ENCODE measurements around the gene UGT1A5.

Gene UGT1A5

DNA sequence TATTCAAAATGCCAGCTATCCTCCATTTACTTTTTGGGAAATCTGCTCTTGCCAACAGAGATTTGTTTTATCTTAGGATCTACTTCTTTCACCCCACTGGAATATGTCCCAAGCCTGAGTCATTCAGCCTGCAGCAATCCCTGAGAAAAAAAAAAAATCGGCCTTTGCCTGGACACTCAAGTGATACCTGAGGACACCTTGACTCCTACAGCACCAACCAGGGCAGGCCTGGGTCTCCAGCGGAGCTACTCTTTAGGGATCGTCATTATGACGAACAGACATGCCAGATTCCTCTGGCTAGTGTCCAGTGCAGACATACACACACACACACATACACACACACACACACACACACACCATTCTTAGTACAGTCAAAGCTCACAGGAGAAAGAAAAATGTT is 22.3 kb upstream of the UGT1A5 start:
- Histone ChIP-seq H3K36me3 (replicated peaks) (no peaks in the 10 kb centered on the region), H3K4me3 (ENCODE audit: low read depth, low read length) (no peak overlapping the region), H3K27ac (no peak overlapping the region), H3K27me3 (replicated peaks) (no peaks in the 10 kb centered on the region)
- no peak for DNase-seq
- TF ChIP-seq, protein P1, sequence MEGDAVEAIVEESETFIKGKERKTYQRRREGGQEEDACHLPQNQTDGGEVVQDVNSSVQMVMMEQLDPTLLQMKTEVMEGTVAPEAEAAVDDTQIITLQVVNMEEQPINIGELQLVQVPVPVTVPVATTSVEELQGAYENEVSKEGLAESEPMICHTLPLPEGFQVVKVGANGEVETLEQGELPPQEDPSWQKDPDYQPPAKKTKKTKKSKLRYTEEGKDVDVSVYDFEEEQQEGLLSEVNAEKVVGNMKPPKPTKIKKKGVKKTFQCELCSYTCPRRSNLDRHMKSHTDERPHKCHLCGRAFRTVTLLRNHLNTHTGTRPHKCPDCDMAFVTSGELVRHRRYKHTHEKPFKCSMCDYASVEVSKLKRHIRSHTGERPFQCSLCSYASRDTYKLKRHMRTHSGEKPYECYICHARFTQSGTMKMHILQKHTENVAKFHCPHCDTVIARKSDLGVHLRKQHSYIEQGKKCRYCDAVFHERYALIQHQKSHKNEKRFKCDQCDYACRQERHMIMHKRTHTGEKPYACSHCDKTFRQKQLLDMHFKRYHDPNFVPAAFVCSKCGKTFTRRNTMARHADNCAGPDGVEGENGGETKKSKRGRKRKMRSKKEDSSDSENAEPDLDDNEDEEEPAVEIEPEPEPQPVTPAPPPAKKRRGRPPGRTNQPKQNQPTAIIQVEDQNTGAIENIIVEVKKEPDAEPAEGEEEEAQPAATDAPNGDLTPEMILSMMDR (IDR thresholded peaks at IDR 0.05; ENCODE audit: low read depth, low read length, missing control alignments) = no peak
- in situ Hi-C loops (cut with HindIII; ENCODE audit: low pct_ligation_motif_present, low sequenced_read_pairs) = no loop called here

DNA sequence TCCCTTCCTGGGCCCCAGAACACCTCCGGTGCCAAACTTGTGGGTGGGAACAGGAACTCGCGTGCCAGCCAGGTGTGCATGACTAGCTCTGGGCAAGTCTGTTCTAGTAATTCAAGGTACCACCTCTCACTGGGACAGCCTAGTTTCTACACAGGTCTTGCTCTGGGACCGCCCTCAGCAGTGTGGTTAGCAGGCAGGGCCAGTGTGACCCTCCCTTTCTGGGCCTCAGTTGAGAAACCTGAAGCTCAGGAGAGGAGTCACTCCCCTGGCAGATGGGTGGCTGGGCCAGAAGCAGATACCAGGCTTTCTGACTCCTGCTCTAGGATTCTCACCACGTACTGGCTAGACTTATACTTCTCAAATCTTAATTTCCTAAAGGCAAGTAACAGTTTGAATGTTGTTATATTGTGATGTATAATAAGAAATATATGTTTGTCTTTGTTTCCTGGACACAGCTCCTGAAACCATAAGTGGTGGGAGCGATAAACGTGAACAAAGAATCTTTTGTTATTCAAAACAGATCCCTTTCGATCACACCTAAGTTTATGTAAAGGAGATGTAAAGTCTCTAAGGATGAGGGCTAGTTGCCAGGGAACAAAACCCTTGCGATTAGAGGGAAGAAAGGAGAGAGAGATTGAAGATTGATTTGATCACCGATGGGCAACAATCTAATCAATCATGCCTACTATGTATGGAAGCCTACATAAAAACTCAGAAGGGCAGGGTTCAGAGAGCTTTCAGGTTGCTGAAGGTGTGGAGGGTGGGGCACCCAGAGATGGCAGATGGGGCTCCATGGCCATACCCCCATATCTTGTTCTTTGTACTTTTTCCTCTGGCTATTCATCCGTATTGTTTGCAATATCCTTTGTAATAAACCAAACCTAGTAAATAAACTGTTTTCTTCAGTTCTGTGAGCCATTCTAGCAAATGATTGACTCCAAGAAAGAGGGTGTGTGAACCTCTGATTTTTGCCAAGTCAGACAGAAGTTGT is 21.0 kb upstream of the UGT1A5 start:
- H3K36me3 ChIP-seq (replicated peaks) = no peaks in the 10 kb centered on the region
- TF ChIP-seq, protein P1 (IDR thresholded peaks at IDR 0.05; ENCODE audit: low read depth, low read length, missing control alignments) = no peak
- H3K4me3 ChIP-seq (ENCODE audit: low read depth, low read length) = no peak overlapping the region
- in situ Hi-C loops (cut with HindIII; ENCODE audit: low pct_ligation_motif_present, low sequenced_read_pairs) = no loop called here
- H3K27me3 ChIP-seq (replicated peaks) = no peaks in the 10 kb centered on the region
- no peak overlapping the region for H3K27ac ChIP-seq
- no peak for DNase-seq

DNA sequence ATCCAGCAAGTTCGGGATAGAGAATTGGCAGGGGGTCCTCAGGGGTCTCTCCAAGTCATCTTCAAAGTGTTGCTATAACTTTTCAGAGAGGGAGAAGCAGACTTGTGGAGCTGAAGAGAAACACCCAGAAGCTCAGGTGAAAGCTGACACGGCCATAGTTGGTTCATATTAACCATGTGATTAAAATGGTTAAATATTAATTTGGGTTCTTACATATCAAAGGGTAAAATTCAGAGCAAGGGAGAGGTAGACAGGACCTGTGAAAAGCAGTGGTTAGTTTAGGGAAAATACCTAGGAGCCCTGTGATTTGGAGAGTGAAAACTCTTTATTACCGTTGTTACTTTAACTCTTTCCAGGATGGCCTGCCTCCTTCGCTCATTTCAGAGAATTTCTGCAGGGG is 20.1 kb upstream of the UGT1A5 start, which contains the start of gene UGT1A6:
Gene UGT1A6 (plus strand): TSS at position 243 of the 400 bp plus-strand sequence. CDS start 115 bp downstream, at position 358.
- Histone ChIP-seq H3K4me3 (ENCODE audit: low read depth, low read length) (no peak within 1 kb of the TSS), H3K36me3 (replicated peaks) (no peaks in the 10 kb centered on the region)

DNA sequence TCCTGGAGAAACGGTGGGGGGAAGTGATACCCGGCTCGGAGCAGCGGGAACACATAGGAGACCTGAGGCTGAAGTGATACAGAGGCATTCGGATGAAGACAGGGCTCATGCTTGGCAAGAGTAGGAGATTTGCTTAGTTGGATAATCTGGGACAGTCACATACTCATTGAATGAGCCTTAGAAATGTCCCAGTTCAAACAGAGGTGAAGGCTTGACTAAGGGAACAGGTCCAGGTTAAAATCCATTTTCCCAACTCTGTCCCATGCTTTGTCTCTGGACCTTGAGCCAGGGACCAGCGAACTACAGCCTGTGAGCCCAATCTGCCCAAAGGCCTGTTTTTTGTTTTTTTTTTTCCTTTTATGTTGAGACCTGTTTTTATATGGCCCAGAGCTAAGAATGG is 18.7 kb upstream of the UGT1A5 start:
- TF ChIP-seq, protein P1 (IDR thresholded peaks at IDR 0.05; ENCODE audit: low read depth, low read length, missing control alignments) = no peak
- Histone ChIP-seq H3K36me3 (replicated peaks) (no peaks in the 10 kb centered on the region), H3K4me3 (ENCODE audit: low read depth, low read length) (no peak overlapping the region), H3K27ac (no peak overlapping the region), H3K27me3 (replicated peaks) (no peaks in the 10 kb centered on the region)
- in situ Hi-C loops (cut with HindIII; ENCODE audit: low pct_ligation_motif_present, low sequenced_read_pairs) = no loop called here
- DNase-seq = no peak

More for the DNA sequence above, 20.1 kb upstream of the UGT1A5 start, which contains the start of gene UGT1A6:
- no peak for DNase-seq
- no peak within 1 kb of the TSS for H3K27ac ChIP-seq
- no peaks in the 10 kb centered on the region for H3K27me3 ChIP-seq (replicated peaks)
- in situ Hi-C loops (cut with HindIII; ENCODE audit: low pct_ligation_motif_present, low sequenced_read_pairs) = no loop called here
- TF ChIP-seq, protein P1 (IDR thresholded peaks at IDR 0.05; ENCODE audit: low read depth, low read length, missing control alignments) = no peak

DNA sequence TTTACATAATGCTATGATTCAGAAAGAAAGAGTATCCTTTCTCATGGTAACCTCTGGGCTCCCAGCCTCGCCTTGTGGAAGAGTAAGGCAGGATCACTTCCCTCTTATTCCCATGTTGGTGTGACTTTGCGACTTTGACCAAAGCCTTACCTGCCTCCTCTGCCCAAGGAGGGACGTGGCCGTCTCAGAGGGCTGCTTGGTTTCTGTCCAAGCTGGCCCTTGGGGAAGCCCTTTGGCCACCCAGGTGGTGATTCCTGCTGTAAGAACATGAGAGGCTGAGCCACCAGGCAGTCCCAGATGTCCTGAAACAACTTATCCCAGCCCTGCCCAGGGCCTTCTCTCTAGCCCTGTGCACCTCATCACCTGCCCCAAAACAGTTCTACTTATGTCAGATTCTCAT is 14.0 kb upstream of the UGT1A5 start:
- TF ChIP-seq, protein P1 (IDR thresholded peaks at IDR 0.05; ENCODE audit: low read depth, low read length, missing control alignments) = no peak
- Histone ChIP-seq H3K27ac (no peak overlapping the region), H3K27me3 (replicated peaks) (no peaks in the 10 kb centered on the region), H3K4me3 (ENCODE audit: low read depth, low read length) (no peak overlapping the region), H3K36me3 (replicated peaks) (no peaks in the 10 kb centered on the region)
- in situ Hi-C loops (cut with HindIII; ENCODE audit: low pct_ligation_motif_present, low sequenced_read_pairs) = no loop called here
- no peak for DNase-seq

Data from brain microvascular endothelial cell (primary cell).